ENCODE data around the gene RFPL2. TPM values are rescaled to one million over a fixed set of nuclear protein-coding genes. Genes with fewer than 3 reads are reported as not detected.

Gene RFPL2
- total and polyA plus RNA-seq, 2 of the 13 experiments (the other 11 are each of a cell fraction or from before 2014, with no cell fraction given), result not detected

GRCh38 chr22:32249231-32249630 is 44.4 kb upstream of the RFPL2 start:
- DNase-seq (ENCODE audit: low spot score) (no peak), ATAC-seq (peak; percentile 75), FAIRE-seq (no peak)
- Histone ChIP-seq H4K20me1 (ENCODE audit: insufficient read depth, low read length) (no peaks in the 10 kb centered on the region), H3K9ac (ENCODE audit: insufficient read depth, low read depth, low read length) (no peak overlapping the region), H3K27ac (ENCODE audit: extremely low read length, insufficient read depth, low read length) (peak overlapping the region; percentile 30), H3K79me2 (ENCODE audit: insufficient read depth, low read length) (no peaks in the 10 kb centered on the region), H3K36me3 (replicated peaks in 1 of 2; ENCODE audit: control insufficient read depth in 1 of 2, insufficient read depth in 2 of 2, low read length in 2 of 2) (no peaks in the 10 kb centered on the region), H2AFZ (ENCODE audit: low read length) (no peak overlapping the region), H3K9me3 (ENCODE audit: low read length) (no peaks in the 10 kb centered on the region), H3K4me1 (ENCODE audit: insufficient read depth, low read length) (peaks cover 51% of the 10 kb centered on the region), H3K27me3 (ENCODE audit: control insufficient read depth in 1 of 2, insufficient read depth in 2 of 2, low read length in 2 of 2) (no peaks in the 10 kb centered on the region; a peak in 1 of 5 replicates), H3K4me2 (ENCODE audit: low read depth, low read length) (peak overlapping the region; percentile 43), H3K4me3 (replicated peaks in 1 of 3; ENCODE audit: insufficient read depth in 1 of 3, low read depth in 2 of 3, low read length in 3 of 3) (no peak overlapping the region)
- in situ Hi-C loops (cut with HindIII; ENCODE audit: extremely low pct_ligation_motif_present, low pct_unique_long_range_greater_than_20kb), result no loop called here
- no TSS peak for BruUV-seq (replicated peaks)
- ChIA-PET CTCF (ENCODE audit: low intra/inter-chr PET ratio, low total read pairs) (no interaction called here), POLR2A (no interaction called here)
- intact Hi-C loops (cut with micrococcal nuclease; ENCODE audit: unreplicated experiment), result no loop called here
- WGBS (ENCODE audit: low lambda C conversion rate), result 0% methylated on average over 1 of the region's 1 CpG
- TF ChIP-seq ZNF205 (CRISPR knock-in tag; IDR thresholded peaks at IDR 0.05), result no peak
- no peak for TF ChIP-seq SOX6 (IDR thresholded peaks at IDR 0.05)
- TF ChIP-seq SOX6 (CRISPR knock-in tag; IDR thresholded peaks at IDR 0.05), result 0 out of 2 replicates have a peak, but pooled peaks have one; percentile 14
- TF ChIP-seq ZNF784 (CRISPR knock-in tag; IDR thresholded peaks at IDR 0.05; ENCODE audit: borderline replicate concordance), result no peak
- 0 out of 2 replicates have a peak, but pooled peaks have one; percentile 43 for TF ChIP-seq ZBTB7B (CRISPR knock-in tag; IDR thresholded peaks at IDR 0.05)
- TF ChIP-seq ZNF629 (CRISPR knock-in tag; conservative IDR thresholded peaks at IDR 0.05), result 0 out of 2 replicates have a peak, but pooled peaks have one; percentile 13
- TF ChIP-seq PATZ1 (CRISPR knock-in tag; IDR thresholded peaks at IDR 0.05), result peak; percentile 41; the same call in 1 of the 2 replicates
- no peak for TF ChIP-seq ATF2 (CRISPR knock-in tag; IDR thresholded peaks at IDR 0.05)
- TF ChIP-seq FOXO4 (CRISPR knock-in tag; conservative IDR thresholded peaks at IDR 0.05), result 0 out of 2 replicates have a peak, but pooled peaks have one; percentile 33
- 0 out of 2 replicates have a peak, but pooled peaks have one; percentile 30 for TF ChIP-seq GFI1 (CRISPR knock-in tag; IDR thresholded peaks at IDR 0.05; ENCODE audit: borderline replicate concordance)
- peak; percentile 46; the same call in 1 of the 2 replicates for TF ChIP-seq HNF4G (IDR thresholded peaks at IDR 0.05; ENCODE audit: borderline replicate concordance, low read depth, low read length)
- peak; percentile 44; the same call in 1 of the 2 replicates for TF ChIP-seq HNF4G (CRISPR knock-in tag; IDR thresholded peaks at IDR 0.05; ENCODE audit: borderline replicate concordance, low read depth)
- TF ChIP-seq ZNF138 (CRISPR knock-in tag; IDR thresholded peaks at IDR 0.05; ENCODE audit: low read depth), result no peak
- peak; percentile 78 for TF ChIP-seq HNF4A (CRISPR knock-in tag; IDR thresholded peaks at IDR 0.05)
- 0 out of 2 replicates have a peak, but pooled peaks have one; percentile 25 for TF ChIP-seq MTA1 (CRISPR knock-in tag; IDR thresholded peaks at IDR 0.05; ENCODE audit: borderline replicate concordance)
- TF ChIP-seq ZNF546 (CRISPR knock-in tag; conservative IDR thresholded peaks at IDR 0.05), result no peak
- TF ChIP-seq ZNF329 (CRISPR knock-in tag; IDR thresholded peaks at IDR 0.05; ENCODE audit: low read depth), result no peak
- TF ChIP-seq SOX13 (IDR thresholded peaks at IDR 0.05), result no peak
- peak in 1 of 2 experiments; percentile 17; a peak in 1 of 4 replicates for TF ChIP-seq SOX13 (CRISPR knock-in tag; conservative IDR thresholded peaks at IDR 0.05 in 1 of 2, IDR thresholded peaks at IDR 0.05 in 1 of 2)
- TF ChIP-seq PITX1 (CRISPR knock-in tag; IDR thresholded peaks at IDR 0.05), result 0 out of 2 replicates have a peak, but pooled peaks have one; percentile 25

Measured in HepG2 (cell line).